ENCODE data around the gene GP1BA.
A peak's percentile ranks its signal among the peaks of the same experiment; 100 is the strongest.

GP1BA gene

DNA sequence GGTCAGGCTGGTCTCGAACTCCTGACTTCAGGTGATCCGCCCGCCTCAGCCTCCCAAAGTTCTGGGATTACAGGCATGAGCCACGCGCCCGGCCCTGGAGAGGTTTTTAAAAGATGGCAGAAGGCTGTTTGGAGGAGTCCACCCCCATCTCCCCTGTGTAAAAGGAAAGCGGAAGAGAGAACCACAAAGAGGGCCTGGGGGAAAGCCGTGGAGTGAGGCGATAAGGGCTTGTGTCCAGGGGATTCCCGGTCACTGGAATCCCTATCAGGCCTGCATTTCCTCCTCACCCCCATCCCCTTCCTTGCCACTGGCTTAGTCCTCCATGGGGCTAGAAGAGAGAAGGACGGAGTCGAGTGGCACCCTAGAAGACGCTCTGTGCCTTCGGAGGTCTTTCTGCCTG lies at the start of gene GP1BA:
Gene GP1BA, plus strand, starts transcription at position 315 of the 400 bp plus-strand sequence. CDS start 328 bp downstream, outside the sequence.
- DNase-seq = no peak

GRCh38 chr17:4884489-4884888 lies 47.6 kb upstream of the GP1BA start:
- DNase-seq = no peak

- DNase-seq = no peak
These were observed 45.2 kb upstream of the GP1BA start for GRCh38 chr17:4886830-4887229.

- no peak for DNase-seq
These were observed 44.5 kb upstream of the GP1BA start for GRCh38 chr17:4887581-4887980.

GRCh38 chr17:4891411-4892410 lies 40.4 kb upstream of the GP1BA start:
- peak; percentile 70 for DNase-seq

DNA sequence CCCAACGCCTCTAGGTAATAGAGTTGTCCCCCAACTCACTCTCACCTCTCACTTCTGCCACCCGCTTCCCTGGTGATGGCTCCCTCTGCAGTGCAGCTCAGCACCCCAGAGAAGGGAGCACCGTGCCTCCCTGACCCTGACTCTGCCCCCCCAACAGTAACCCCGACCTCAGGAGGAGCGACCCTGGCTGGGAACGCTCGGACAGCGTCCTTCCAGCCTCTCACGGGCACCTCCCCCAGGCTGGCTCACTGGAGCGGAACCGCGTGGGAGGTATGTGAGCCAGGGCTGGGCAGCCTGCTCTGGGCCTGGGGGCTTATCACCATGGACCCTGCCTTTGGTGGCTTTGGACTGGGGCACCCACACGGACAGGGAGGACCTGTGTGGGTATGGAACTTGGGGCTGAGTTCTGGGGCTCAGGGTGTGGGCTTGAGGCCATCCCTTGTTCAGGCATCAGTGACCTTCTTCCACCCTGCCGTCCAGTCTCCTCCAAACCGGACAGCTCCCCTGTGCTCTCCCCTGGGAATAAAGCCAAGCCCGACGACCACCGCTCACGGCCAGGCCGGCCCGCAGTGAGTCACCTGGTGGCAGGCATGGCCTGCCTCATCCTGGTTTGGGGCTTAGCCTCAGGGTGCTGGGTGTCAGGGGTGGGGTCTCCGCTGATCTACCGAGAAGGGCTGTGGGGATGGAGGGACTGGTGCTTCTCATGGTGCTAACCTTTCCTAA lies 39.4 kb upstream of the GP1BA start:
- no peak for DNase-seq

- DNase-seq = no peak
These were observed 38.8 kb upstream of the GP1BA start for GRCh38 chr17:4893272-4893671.

GRCh38 chr17:4893721-4894560 lies 38.1 kb upstream of the GP1BA start:
- DNase-seq = no peak

DNA sequence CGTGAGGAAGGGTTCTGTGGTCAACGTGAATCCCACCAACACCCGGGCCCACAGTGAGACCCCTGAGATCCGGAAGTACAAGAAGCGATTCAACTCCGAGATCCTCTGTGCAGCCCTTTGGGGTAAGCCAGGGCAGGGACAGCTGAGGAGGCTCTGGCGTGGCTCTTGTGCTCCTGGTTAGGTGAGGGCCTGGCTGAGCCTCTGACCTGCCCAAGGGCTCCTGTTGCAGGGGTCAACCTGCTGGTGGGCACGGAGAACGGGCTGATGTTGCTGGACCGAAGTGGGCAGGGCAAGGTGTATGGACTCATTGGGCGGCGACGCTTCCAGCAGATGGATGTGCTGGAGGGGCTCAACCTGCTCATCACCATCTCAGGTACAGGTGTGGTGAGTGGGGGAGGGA lies 37.0 kb upstream of the GP1BA start:
- DNase-seq = no peak

DNA sequence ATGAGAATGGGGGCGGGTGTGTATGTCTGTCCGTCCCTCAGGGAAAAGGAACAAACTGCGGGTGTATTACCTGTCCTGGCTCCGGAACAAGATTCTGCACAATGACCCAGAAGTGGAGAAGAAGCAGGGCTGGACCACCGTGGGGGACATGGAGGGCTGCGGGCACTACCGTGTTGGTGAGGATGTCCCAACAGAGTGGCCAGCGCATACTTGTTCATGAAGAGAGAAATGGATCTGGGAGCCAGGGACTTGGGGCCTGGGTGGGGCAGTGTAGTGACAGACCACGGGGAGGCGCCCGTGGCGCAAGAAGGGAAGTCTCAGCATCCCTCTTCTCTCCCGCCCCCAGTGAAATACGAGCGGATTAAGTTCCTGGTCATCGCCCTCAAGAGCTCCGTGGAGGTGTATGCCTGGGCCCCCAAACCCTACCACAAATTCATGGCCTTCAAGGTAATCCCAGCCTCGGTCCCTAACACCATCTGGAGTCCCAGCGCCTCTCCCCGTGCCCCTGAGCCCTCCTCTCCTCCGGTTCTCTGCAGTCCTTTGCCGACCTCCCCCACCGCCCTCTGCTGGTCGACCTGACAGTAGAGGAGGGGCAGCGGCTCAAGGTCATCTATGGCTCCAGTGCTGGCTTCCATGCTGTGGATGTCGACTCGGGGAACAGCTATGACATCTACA lies 36.3 kb upstream of the GP1BA start:
- no peak for DNase-seq

DNA sequence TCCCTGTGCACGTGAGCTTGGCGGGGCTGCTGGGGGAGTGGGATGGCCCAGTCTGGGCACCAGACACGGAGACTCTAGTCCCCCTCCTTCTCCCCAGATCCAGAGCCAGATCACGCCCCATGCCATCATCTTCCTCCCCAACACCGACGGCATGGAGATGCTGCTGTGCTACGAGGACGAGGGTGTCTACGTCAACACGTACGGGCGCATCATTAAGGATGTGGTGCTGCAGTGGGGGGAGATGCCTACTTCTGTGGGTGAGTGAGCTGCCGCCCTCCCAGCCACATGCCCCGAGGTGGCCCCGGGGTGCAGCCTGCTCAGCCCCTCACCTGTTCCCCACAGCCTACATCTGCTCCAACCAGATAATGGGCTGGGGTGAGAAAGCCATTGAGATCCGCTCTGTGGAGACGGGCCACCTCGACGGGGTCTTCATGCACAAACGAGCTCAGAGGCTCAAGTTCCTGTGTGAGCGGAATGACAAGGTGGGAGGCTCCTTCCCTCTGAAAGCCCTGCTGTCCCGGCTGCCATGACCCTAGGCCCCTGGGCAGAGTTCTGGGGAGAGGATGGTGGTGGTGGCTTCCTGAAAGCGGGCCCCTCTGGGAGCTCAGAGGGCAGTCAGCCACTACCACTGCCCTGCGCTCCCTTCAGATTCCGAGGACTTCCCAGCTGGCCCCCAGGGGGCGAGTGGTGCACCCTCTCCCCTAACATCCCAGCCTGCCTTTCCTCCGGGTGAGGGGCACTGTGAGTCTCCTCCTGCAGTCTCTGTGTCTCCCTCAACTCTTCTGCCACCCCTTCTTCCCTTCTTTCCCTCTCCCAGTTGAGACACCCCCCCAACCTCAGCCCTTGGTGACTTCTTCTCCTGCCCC lies 35.5 kb upstream of the GP1BA start:
- no peak for DNase-seq

DNA sequence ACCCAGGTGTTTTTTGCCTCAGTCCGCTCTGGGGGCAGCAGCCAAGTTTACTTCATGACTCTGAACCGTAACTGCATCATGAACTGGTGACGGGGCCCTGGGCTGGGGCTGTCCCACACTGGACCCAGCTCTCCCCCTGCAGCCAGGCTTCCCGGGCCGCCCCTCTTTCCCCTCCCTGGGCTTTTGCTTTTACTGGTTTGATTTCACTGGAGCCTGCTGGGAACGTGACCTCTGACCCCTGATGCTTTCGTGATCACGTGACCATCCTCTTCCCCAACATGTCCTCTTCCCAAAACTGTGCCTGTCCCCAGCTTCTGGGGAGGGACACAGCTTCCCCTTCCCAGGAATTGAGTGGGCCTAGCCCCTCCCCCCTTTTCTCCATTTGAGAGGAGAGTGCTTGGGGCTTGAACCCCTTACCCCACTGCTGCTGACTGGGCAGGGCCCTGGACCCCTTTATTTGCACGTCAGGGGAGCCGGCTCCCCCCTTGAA lies 34.8 kb upstream of the GP1BA start:
- DNase-seq = no peak

GRCh38 chr17:4897785-4898184 lies 34.3 kb upstream of the GP1BA start:
- DNase-seq = no peak

- DNase-seq = no peak
These were observed 33.7 kb upstream of the GP1BA start for GRCh38 chr17:4898351-4898750.

- DNase-seq = no peak
These were observed 33.1 kb upstream of the GP1BA start for GRCh38 chr17:4898927-4899326.

DNA sequence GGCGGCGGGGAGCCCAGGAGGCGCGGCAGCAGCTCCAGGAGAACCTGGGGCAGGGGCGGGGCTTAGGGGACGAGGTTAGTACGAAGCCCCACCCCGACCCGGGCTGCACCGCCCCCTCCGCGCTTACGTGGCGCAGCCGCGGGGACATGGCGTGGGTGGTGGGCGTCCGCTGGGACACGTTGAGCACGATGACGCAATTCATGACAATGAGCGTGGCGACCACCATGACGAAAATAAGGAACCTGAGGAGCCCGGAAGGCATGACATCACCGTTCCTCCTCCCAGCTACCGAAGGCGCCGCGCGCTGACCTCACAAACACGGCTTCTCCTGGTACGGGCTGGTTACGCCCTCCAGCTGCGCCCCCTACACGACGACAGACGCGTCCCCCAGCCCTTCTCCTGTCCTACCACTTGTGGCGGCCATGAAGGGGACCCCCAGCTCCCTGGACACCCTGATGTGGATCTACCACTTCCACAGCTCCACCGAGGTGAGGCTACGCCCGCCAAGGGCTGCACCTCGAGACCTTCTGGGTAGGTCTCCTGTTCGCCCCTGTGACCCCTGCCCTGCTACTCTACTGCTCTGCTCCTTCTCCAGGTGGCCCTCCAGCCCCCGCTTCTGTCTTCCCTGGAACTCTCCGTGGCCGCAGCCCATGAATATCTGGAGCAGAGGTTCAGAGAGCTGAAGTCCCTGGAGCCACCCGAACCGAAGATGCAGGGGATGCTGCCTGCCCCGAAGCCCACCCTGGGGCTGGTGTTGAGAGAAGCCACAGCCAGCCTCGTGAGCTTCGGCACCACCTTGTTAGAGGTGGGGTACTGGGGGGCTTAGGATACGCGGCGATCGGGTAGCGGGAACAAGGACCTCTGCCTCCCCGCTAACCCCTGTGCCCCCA lies 32.5 kb upstream of the GP1BA start, which contains the start of gene C17orf107:
Gene C17orf107, plus strand, starts transcription at position 196 of the 890 bp plus-strand sequence. Its CDS starts 227 bp downstream, at position 423.
- DNase-seq = peak; percentile 88

- DNase-seq = peak; percentile 46
These were observed 31.6 kb upstream of the GP1BA start for GRCh38 chr17:4900231-4901107.

DNA sequence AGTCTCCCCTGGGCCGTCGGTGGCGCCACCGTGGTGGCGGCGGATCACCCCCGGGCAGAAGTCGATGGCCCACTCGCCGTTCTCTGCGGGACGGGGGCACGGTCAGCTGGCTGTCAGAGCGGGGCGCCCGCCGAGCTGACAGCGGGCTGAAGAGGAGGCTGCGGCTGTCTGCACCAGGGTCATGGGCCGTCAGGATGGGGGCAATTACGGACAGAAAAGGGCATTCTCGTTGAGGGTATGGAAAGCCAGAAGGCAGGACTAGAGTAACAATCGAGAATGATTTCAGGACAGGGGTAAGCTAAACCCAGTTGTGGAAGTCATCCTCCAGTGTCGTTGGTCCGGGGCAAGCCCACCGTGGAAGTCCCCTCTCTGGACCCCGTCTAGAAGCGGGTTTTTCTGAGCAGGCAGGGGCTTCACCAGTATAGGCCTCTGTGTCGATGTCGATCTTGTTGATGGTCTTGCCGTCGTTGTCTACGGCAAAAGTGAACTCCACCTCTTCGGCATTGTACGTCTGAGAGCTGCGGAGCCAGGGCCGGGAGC lies 30.9 kb upstream of the GP1BA start:
- DNase-seq = no peak
